ENCODE measurements around the gene RASGRP2.

The RASGRP2 gene

GRCh38 chr11:64688534-64688982 is 55.4 kb downstream of the RASGRP2 start:
- peak; percentile 89 to 97 (median 94) for DNase-seq
- intact Hi-C loops (cut with DNase I) = loop anchor here (5.0 kb wide), 1 partner anchor 36 kb away; no protein-coding TSS in a partner anchor

- peak in 23 of 42 donors; percentile 9 to 67 (median 42) for DNase-seq
- intact Hi-C loops (cut with DNase I) = loop anchor here (5.0 kb wide), 1 partner anchor 36 kb away; no protein-coding TSS in a partner anchor
Measured at GRCh38 chr11:64687643-64688533, 56.1 kb downstream of the RASGRP2 start.

DNA sequence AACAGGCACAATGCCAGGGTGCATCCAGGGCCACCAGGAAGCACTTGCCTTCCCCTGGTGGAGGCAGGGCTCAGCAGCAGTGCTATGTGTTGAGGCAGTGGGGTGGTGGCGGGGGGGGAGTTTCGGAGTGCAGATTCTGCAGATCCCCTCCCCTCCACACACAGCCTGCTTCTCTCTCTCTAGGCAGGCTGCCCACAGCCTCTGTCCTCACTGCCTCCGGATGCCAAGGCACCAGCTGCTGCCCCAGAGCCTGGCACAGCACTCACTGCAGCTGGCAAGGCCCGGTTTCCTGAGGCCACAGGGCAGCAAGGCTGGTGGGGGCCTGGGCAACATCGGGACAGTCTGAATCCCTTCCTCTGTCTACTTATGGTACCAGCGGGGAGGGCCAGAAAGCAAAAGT is 56.7 kb downstream of the RASGRP2 start:
- DNase-seq = peak; percentile 89 to 99 (median 97)
- intact Hi-C loops (cut with DNase I) = loop anchor here (5.0 kb wide), 1 partner anchor 35 kb away; no protein-coding TSS in a partner anchor

GRCh38 chr11:64686466-64687170 is 57.3 kb downstream of the RASGRP2 start:
- DNase-seq = peak in 3 of 42 donors; percentile 14 to 30 (median 24)
- intact Hi-C loops (cut with DNase I) = loop anchor here (5.0 kb wide), 1 partner anchor 34 kb away; no protein-coding TSS in a partner anchor

- DNase-seq = no peak
- intact Hi-C loops (cut with DNase I) = loop anchor here (5.0 kb wide), 1 partner anchor 33 kb away; no protein-coding TSS in a partner anchor
Measured at GRCh38 chr11:64685536-64685935, 58.4 kb downstream of the RASGRP2 start.

- intact Hi-C loops (cut with DNase I) = no loop called here
- peak in 36 of 42 donors; percentile 15 to 85 (median 56) for DNase-seq
Measured at GRCh38 chr11:64684357-64684756, 59.6 kb downstream of the RASGRP2 start.

- DNase-seq = no peak
- intact Hi-C loops (cut with DNase I) = no loop called here
Measured at GRCh38 chr11:64681171-64681570, 62.8 kb downstream of the RASGRP2 start.

DNA sequence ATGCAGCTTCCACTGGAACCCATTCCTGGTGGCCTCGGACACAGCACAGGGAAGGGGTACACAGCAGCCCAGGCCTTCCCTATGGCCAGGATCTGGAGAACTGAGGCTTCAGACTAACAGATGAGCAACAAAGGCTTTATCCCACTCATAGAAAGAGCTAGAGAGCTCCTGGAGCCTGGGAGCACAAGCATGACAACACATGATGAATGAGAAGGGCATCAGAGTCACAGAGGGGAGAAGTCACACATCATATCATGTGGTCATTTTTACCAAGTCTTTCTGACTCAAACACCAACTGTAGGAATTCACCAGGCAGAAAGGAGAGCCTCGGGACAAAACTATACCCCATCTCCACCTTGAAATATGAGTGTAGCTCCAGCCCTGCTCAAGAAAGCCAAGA is 64.1 kb downstream of the RASGRP2 start:
- intact Hi-C loops (cut with DNase I) = no loop called here
- DNase-seq = no peak

DNA sequence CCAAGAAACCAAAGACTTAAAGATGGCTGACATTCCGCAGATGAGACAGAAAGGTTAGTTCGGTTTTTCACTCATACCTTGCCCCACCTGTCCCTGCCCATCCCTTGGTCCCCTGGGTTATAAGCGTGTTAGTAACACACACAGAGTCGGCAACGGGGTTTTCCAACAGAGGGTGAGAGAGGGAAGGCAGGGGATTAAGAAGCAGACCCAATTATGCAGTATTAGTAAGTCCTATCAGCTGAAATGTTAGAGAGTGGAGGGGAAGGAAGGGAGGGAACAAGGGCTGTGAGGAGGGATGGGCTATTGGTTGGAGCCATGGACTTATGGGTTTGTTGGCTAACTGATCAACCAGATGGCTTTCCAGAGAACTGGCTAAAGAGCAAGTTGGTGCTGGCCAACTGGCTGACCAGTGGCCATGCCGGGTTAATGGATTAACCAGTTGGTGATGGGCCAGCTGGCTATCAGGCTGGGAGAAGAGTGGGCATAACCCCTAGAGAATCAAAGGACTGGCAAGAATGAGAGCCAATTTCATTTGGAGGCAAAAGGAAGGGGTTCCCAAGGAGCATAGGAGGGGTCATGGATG is 66.4 kb downstream of the RASGRP2 start:
- intact Hi-C loops (cut with DNase I) = no loop called here
- no peak for DNase-seq

All from head of caudate nucleus (tissue), 42 donors.